ENCODE data around the gene KLF11. TPM values are rescaled to one million over a fixed set of nuclear protein-coding genes. Genes with fewer than 3 reads are reported as not detected.
A peak's percentile ranks its signal among the peaks of the same experiment; 100 is the strongest.

Gene KLF11
- total RNA-seq, 1 experiment from 2014 or later, result 0.04 TPM

DNA sequence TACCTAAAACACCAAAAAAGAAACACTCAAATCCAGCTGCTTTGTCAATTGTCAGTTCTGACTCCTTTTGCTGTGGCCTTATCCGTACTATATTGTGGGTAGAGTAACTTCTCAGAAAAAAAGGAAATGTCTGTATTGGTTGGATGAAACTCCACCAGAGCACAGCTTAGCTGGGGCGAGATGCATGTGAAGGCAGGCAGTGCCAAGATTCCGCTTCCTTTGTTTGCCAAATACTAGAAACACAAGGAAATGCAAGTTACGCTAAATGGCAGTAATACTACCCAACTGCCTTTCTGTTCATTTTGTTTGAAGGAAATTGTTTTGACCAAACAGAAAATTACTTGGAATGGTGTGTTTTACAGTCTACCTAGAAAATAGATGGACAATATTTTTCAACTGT, 10.0 kb downstream of the KLF11 start:
- H3K36me3 ChIP-seq, result no peaks in the 10 kb centered on the region
- peaks cover 8% of the 10 kb centered on the region for H3K4me1 ChIP-seq
- no peak for DNase-seq
- H3K9me3 ChIP-seq (replicated peaks), result no peaks in the 10 kb centered on the region
- H3K4me3 ChIP-seq, result no peak overlapping the region
- H3K27me3 ChIP-seq, result peaks cover 16% of the 10 kb centered on the region
- no peak overlapping the region for H3K27ac ChIP-seq

DNA sequence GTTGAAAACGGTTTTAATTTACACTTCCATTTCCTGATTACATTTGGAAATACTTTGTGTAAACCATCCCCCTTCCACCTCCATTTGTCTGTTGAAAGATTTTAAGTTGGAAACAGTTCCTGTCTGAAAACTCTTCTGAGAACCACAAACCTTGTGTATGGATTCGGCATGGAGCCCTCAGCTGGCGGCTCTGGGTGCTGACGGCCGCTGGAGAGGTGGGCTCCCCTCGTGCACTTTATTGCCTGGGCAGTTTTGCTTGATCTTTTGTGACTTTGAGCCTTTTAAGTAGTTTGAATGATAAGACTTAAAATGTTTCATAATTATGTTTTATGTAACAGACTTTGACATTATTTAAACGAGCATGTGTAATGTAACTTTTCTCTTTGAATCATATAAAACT, 11.1 kb downstream of the KLF11 start:
- Histone ChIP-seq H3K27me3 (peaks cover 16% of the 10 kb centered on the region), H3K4me3 (no peak overlapping the region), H3K36me3 (no peaks in the 10 kb centered on the region), H3K9me3 (replicated peaks) (no peaks in the 10 kb centered on the region), H3K4me1 (peaks cover 8% of the 10 kb centered on the region), H3K27ac (no peak overlapping the region)
- DNase-seq, result no peak

- H3K4me3 ChIP-seq, result no peak overlapping the region
- peaks cover 16% of the 10 kb centered on the region for H3K27me3 ChIP-seq
- DNase-seq, result no peak
- no peaks in the 10 kb centered on the region for H3K36me3 ChIP-seq
- H3K4me1 ChIP-seq, result peaks cover 12% of the 10 kb centered on the region
- H3K27ac ChIP-seq, result no peak overlapping the region
- H3K9me3 ChIP-seq (replicated peaks), result no peaks in the 10 kb centered on the region
Measured at GRCh38 chr2:10054976-10055375, 11.6 kb downstream of the KLF11 start.

GRCh38 chr2:10056439-10056838, 13.1 kb downstream of the KLF11 start:
- Histone ChIP-seq H3K9me3 (replicated peaks) (no peaks in the 10 kb centered on the region), H3K27ac (no peak overlapping the region), H3K4me3 (no peak overlapping the region), H3K4me1 (peaks cover 23% of the 10 kb centered on the region), H3K36me3 (no peaks in the 10 kb centered on the region), H3K27me3 (peaks cover 16% of the 10 kb centered on the region)
- DNase-seq, result no peak

- Histone ChIP-seq H3K4me1 (peaks cover 23% of the 10 kb centered on the region), H3K4me3 (peak overlapping the region; percentile 39), H3K9me3 (replicated peaks) (no peaks in the 10 kb centered on the region), H3K27me3 (peaks cover 16% of the 10 kb centered on the region), H3K27ac (no peak overlapping the region), H3K36me3 (no peaks in the 10 kb centered on the region)
- peak; percentile 73 to 78 for DNase-seq
Measured at GRCh38 chr2:10057231-10058107, 14.1 kb downstream of the KLF11 start.

DNA sequence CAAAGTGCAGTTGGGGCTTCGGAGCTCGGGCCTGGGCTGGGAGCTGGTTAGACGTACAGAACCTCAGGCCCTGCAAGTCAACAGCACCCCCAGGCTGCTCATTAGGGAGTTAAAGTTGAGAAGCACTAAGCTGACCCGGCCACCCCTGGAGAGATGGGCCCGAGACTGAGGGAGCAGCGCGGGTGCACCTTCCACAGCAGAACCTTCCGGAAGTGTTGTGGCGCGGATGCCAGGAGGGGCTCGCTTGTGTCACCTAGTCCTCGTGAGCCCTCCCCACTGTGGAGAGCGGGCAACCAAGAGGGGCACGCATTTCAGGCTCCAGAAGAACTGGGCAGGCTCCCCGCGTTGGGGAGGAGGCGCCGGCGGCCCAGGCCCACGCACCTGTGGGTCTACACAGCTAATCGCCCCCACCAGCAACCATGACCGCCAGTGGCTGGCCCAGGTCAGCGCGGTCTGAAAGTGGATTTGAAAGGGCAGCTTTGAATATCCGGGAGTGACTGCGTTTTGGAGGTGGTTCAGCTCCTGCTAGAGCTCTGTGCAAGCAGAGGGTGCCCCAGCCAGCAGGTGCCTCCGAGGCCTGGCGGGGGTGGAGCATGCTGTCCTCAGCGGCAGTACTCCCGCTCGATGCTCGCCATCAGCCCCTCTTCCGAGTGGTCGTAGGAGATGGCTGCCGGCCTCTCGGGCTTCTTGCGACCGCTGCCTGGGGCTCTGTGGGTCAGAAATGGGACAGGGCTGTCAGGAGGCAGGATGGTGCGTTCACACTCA, 15.1 kb downstream of the KLF11 start:
- H3K4me1 ChIP-seq, result peaks cover 23% of the 10 kb centered on the region
- no peak for DNase-seq
- H3K27me3 ChIP-seq, result peaks cover 9% of the 10 kb centered on the region
- H3K27ac ChIP-seq, result no peak overlapping the region
- H3K9me3 ChIP-seq (replicated peaks), result no peaks in the 10 kb centered on the region
- no peaks in the 10 kb centered on the region for H3K36me3 ChIP-seq
- no peak overlapping the region for H3K4me3 ChIP-seq

- no peak overlapping the region for H3K27ac ChIP-seq
- H3K36me3 ChIP-seq, result no peaks in the 10 kb centered on the region
- no peaks in the 10 kb centered on the region for H3K9me3 ChIP-seq (replicated peaks)
- DNase-seq, result no peak
- peaks cover 4% of the 10 kb centered on the region for H3K27me3 ChIP-seq
- no peak overlapping the region for H3K4me3 ChIP-seq
- H3K4me1 ChIP-seq, result peaks cover 23% of the 10 kb centered on the region
Measured at GRCh38 chr2:10059016-10059351, 15.6 kb downstream of the KLF11 start.

GRCh38 chr2:10059552-10060335, 16.4 kb downstream of the KLF11 start:
- H3K36me3 ChIP-seq, result no peaks in the 10 kb centered on the region
- H3K4me3 ChIP-seq, result no peak overlapping the region
- no peak for DNase-seq
- no peaks in the 10 kb centered on the region for H3K9me3 ChIP-seq (replicated peaks)
- H3K27me3 ChIP-seq, result no peaks in the 10 kb centered on the region
- peaks cover 23% of the 10 kb centered on the region for H3K4me1 ChIP-seq
- no peak overlapping the region for H3K27ac ChIP-seq

DNA sequence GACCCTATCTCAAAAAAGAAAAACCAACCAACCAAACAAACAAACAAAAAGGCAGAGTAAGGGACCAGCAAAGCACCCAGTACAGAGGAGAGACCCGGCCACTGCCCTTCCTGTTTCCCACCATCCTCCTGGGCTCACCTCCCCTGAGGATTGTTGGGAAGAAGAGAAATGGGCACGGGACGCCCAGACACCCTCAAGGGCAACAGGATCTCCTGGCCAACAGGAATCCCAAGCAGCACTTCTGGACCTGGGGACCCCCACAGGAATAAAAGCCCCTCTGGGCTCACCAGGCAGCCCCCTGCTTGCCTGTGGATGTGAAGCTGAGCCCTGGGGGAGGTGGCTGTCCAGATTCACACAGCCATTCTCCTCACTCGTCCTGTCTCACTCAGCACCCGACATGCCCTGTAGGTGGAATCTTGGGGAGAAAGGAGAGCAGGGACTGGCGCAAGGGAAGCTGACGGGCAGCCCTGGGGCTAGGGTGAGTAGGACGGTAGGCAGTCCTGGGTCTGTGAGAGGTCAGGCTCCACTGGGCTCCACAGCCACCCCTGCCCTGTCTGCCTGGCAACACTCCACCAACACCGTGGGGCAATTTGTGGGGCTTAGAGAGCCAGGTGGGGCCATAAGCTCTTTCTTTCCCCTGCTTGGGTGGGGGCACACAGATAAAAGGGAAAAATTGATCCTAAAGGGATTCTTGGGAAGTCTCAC, 18.0 kb downstream of the KLF11 start:
- Histone ChIP-seq H3K9me3 (replicated peaks) (no peaks in the 10 kb centered on the region), H3K4me1 (peaks cover 23% of the 10 kb centered on the region), H3K27me3 (no peaks in the 10 kb centered on the region), H3K27ac (no peak overlapping the region), H3K36me3 (no peaks in the 10 kb centered on the region), H3K4me3 (no peak overlapping the region)
- no peak for DNase-seq

DNA sequence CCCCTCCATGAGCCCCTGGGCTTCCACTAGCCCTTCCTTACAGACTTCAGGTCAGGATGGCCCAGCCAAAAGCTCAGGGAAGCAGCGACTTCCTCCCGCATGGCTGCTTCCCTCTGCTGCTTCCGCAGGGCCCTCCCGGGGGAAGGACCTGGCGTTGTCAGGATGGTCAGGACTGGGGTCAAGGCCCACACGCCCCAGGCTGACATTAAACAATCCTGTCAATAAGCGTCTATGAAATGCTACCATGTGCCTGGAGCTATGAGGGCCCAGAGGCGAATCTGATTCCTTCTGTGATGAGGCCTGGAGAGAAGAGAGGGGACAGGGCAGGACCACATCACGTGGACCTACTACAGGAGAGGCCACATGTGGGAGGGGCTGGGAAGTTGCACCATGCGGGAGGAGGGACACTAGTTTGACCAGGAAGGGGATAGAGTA, 19.6 kb downstream of the KLF11 start:
- Histone ChIP-seq H3K27ac (no peak overlapping the region), H3K36me3 (no peaks in the 10 kb centered on the region), H3K27me3 (no peaks in the 10 kb centered on the region), H3K4me1 (peaks cover 15% of the 10 kb centered on the region), H3K4me3 (no peak overlapping the region), H3K9me3 (replicated peaks) (no peaks in the 10 kb centered on the region; the same call in none of the 2 replicates)
- no peak for DNase-seq

DNA sequence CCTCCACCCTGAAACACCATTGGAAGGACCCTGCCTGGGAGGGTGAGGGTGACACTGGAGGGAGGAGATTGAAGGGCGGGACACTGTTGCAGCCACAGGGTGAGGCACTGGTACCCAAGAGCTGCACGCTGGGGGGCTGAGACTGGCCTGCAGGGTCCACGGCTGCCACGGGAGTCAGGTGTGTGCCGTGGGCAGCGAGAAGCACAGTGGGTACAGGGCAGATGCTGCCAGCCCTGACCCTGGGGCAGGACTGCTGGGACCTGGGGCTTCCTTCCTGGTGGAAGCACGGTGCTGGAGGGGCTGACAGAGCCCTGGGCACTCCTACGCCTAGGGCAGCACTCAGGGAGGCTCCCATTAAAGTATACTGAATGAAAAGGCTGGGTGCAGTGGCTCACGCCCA, 20.2 kb downstream of the KLF11 start:
- Histone ChIP-seq H3K27ac (no peak overlapping the region), H3K4me1 (peaks cover 15% of the 10 kb centered on the region), H3K9me3 (replicated peaks) (no peaks in the 10 kb centered on the region; the same call in none of the 2 replicates), H3K27me3 (no peaks in the 10 kb centered on the region), H3K4me3 (no peak overlapping the region), H3K36me3 (no peaks in the 10 kb centered on the region)
- DNase-seq, result no peak

DNA sequence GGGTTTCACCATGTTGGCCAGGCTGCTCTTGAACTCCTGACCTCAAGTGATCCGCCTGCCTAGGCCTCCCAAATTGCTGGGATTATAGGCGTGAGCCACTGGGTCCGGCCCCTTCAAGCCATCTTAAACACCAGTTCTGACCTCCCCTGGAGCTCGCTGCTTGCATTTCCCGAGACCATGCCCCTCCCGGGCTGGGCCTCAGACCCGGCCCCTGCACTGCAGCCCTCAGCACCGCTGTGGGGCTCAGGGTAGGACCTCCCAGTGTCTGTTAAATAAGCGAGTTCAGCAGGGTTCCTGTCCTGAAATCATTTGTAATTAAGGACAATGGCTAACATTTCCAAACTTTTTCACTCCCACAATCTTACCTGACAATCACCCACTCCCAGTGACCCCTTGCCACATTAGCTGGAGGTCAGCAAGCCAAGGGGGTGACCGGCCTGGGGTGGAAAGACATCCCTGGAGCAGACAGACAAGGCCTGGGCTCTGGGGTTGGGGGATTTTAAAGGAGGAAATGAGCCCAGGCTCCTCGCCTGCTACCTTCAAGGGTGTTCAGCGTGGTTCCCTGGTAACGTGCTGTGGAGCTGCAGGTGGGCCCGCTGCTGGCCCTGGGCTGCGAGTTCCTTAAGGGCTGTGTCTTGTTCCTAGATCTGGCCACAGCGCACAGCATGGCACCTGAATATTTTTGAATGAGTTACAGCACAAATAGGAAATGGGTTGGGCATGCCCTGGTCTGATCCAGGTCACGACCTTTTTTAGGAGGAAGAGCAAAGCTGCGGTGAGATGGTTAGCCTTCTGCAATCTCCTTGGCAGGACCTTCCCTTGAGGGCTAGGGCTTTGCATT, 21.8 kb downstream of the KLF11 start:
- Histone ChIP-seq H3K4me3 (no peak overlapping the region), H3K9me3 (replicated peaks) (no peaks in the 10 kb centered on the region; the same call in none of the 2 replicates), H3K27ac (no peak overlapping the region), H3K36me3 (no peaks in the 10 kb centered on the region), H3K27me3 (no peaks in the 10 kb centered on the region), H3K4me1 (peaks cover 9% of the 10 kb centered on the region)
- no peak for DNase-seq

GRCh38 chr2:10065773-10066055, 22.4 kb downstream of the KLF11 start:
- Histone ChIP-seq H3K4me3 (no peak overlapping the region), H3K4me1 (peaks cover 3% of the 10 kb centered on the region; the same call in 1 of the 2 replicates), H3K9me3 (replicated peaks) (no peaks in the 10 kb centered on the region; the same call in none of the 2 replicates), H3K27ac (no peak overlapping the region), H3K27me3 (no peaks in the 10 kb centered on the region), H3K36me3 (no peaks in the 10 kb centered on the region)
- no peak for DNase-seq

GRCh38 chr2:10067330-10067729, 24.0 kb downstream of the KLF11 start:
- no peaks in the 10 kb centered on the region for H3K36me3 ChIP-seq
- H3K4me1 ChIP-seq, result no peaks in the 10 kb centered on the region
- H3K27ac ChIP-seq, result no peak overlapping the region
- DNase-seq, result no peak
- H3K9me3 ChIP-seq (replicated peaks), result no peaks in the 10 kb centered on the region; the same call in none of the 2 replicates
- no peaks in the 10 kb centered on the region for H3K27me3 ChIP-seq
- no peak overlapping the region for H3K4me3 ChIP-seq
